NCI-H82 treated with DMSO at 0.1 percent for 48 hours (cell line): ENCODE data around the gene GPRC5B.

Experiments used
- DNase-seq: peaks from one replicate; lab custom pipeline; 2025; ENCODE audit not compliant: unreplicated experiment; lab: John Stamatoyannopoulos, UW

The GPRC5B gene

GRCh38 chr16:19872179-19872863 lies 12.3 kb downstream of the GPRC5B start:
- no peak for DNase-seq

DNA sequence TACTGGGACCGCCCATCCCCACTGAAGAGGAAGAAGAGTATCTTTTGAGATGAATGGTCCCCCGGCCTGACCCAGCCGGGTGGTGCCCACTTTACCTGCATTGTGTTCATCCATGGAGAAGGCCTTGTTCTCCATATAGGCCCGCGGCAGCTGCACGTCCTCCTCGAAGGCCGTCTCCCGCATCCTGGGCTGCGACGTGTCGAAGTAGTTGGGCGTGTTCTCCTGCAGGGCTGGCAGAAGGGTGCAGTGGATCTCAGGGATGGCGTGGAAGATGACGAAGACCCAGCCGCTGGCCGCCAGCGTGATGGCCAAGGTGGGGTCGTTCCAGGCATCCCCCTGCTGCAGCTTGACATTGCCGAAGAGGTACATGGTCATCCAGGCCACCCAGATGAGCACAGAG lies 12.9 kb downstream of the GPRC5B start:
- DNase-seq, result no peak

DNA sequence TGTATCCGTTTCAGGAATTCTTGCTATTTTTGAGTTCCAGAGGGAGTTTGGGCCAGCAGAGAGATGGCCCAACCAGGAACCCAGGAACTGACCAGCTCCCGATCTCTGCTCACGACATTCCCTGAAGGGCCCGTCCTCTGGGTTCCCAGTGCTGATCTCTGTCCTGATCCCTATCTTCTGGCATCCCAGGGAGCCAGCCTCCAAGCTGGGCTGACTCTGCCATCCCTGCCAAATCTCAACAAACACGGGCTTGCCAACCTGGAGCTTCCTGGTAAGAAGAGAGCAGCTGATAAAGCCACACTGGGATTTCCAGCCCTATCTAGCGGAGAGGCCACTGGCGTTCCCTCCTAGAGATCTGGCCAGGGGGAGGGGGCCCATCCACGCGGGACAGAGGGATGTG lies 16.2 kb downstream of the GPRC5B start:
- no peak for DNase-seq

- no peak for DNase-seq
Measured at GRCh38 chr16:19864566-19864965, 20.1 kb downstream of the GPRC5B start.

DNA sequence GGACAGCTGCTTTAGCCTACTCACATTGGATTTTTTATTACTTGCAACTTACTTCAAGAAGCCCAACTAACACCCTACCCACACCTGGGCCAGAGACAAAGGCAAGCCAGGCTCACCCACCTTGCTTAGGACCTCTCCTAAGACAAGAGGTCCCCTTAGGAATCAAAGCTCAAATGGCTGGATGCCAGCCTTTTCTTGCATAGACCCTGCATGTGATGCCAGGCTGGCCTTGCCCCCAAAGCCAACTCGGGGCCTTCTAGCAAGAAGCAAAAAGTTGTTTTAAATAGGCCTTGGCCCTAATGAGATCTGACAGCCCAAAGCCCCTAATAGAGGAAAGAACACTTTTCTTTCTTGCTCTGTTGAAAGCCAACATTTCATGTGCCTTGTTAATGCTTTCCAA lies 20.7 kb downstream of the GPRC5B start:
- DNase-seq, result no peak

- DNase-seq, result no peak
Measured at GRCh38 chr16:19861811-19862327, 22.8 kb downstream of the GPRC5B start.

- no peak for DNase-seq
Measured at GRCh38 chr16:19861133-19861532, 23.5 kb downstream of the GPRC5B start.

DNA sequence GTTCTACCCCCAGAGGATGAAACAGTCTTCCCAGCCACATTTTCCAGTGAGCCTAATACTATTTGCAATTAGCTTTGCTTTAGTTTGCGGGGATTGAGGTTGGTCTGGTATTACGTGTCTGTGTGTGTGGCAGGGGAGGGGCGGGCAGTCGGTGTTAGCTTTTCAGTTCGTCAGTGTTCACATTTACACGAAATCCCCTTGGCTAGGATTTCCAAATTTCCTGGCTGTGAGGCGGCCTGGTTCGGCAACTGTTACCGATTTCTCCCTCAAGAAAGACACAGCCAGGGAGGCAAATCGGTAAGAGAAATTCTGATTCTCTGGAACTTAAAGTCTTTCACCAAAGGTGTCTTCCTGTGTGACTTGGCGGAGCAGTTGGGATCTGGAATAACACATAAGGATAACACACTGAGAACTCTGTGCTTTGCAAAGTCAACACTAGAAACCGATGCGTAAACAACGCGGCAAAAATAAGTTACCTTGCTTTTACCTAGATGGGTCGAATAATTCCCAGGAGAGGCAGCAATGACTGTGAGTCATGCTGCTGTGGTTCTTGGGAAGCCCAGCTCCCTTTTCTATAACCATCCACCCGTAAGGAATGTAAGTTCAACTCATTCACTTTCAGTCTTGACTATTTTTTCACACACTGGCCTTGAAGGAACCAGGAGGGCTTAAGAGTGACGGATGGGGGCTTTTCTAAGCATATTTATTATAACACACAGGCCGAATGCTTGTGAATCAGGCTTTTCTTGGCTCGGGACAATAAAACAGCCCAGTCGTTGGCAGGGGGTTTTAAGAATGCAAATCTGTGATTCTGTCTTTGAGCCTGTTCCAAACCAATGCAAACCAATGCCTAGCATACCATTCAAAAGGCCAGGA lies 24.2 kb downstream of the GPRC5B start:
- no peak for DNase-seq

DNA sequence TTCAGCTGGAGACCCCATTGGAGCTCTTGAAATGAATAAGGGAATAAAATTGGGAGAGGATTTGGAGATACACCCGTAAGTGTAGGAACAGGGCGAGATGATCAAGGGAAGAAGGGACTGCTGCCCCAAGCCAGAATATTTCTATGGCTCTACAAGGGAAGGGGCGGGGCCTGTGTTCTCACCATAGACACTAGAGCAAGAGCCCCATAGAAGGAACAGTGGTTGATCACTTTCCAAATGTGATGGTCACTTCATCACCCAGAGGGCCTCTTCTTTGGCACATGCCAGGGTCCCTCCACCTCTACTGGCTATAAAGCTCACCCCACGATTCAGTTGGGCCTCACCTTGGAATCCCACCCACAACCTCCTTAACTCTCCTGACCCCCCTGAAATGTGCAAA lies 25.0 kb downstream of the GPRC5B start:
- DNase-seq, result no peak

GRCh38 chr16:19859166-19859565 lies 25.5 kb downstream of the GPRC5B start:
- DNase-seq, result no peak

- DNase-seq, result no peak
Measured at GRCh38 chr16:19858340-19859018, 26.2 kb downstream of the GPRC5B start.

GRCh38 chr16:19857593-19858339 lies 26.9 kb downstream of the GPRC5B start:
- DNase-seq, result no peak

- no peak for DNase-seq
Measured at GRCh38 chr16:19856120-19856519, 28.5 kb downstream of the GPRC5B start.

DNA sequence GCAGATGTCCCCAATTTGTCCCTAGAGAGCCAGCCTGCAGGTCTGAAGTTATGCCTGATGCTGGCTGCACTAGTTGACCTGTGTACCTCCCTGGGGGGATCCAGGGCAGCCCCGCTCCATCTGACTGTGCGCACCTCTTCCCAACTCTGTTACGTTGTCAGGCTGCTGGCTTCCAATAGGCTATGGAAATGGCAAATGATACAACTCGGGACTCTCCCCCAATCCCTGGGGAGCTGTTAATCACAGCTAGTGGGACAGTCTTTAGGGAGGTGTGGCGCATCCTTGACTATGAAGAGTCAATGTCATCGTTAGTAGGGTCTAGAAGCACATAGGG lies 30.1 kb downstream of the GPRC5B start:
- no peak for DNase-seq

DNA sequence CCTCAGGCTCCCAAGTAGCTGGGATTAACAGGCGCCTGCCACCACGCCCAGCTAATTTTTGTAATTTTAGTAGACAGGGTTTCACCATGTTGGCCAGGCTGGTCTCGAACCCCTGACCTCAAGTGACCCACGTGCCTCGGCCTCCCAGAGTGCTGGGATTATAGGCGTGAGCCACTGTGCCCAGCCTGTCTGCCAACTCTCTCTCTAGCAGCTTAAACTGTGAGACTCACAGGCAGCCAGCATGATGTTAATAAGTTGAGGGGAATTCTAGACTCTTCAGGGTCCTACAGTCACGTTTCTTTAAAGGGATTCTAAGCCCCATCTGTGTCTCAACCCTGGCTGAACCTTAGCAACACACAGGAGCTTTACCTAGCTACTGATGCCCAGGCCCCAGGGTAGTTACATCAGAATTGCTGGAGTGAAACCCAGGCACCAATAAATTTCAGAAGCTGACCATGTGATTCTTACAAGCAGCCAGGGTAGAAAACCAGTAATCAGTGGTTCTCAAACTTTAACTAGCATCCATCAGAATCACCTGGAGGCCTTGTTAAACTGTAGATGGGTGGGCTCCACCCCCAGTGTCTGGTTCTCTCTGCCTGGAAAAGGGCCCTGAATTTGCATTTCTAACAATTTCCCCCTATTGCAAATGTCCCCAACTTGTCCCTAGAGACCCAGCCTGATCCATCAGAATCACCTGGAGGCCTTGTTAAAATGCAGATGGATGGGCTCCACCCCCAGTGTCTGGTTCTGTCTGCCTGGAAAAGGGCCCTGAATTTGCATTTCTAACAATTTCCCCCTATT lies 30.7 kb downstream of the GPRC5B start:
- no peak for DNase-seq

- no peak for DNase-seq
Measured at GRCh38 chr16:19853132-19853741, 31.4 kb downstream of the GPRC5B start.

DNA sequence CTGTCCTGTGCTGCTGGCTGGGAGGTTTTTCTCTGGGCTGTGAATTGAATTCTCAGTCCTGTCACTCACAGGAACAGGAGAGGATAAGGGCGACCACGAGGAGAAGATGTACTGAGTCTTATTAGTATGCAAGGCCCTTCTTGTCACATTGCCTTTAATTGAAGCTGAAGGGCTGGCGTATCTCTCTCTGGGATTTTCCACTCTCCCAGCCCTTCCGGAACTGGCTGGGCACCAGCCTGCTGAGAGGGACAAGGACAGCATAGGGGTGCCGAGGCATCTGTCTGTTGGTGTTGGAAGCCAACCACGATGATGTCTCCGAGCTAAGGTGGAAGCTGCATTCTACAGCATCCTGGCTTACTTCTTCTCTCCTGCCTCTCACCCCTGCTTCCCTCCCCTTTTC lies 33.2 kb downstream of the GPRC5B start:
- no peak for DNase-seq

DNA sequence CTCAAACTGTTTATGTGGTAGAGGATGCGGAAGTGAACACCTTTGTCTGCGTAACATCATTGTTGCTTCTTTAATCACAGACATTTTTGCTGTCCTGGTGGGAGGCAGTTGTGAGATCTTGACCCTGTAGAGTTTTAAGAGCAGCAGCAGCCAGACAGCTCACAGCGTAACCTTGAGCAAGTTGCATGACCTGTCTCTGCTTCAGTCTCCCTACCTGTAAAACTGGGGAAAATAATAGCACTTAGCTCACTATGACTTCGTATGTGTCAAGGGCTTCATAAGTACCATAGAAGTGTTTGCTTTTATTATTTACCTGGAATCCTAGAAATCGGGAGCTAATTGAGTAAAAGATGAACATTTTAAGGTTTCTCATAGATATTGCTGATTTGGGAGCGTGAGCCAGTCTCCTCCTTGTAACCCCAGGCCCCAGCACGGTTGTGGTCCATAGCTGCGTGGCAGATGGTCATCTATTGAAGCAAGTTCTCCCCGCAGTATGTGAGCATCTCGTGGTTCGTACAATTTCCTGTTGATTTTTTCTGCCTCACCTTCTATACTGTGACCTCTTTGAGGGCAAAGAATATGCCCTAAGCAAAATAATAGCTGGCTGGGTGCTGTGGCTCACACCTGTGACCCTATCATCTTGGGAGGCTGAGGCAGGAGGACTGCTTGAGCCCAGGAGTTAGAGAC lies 34.4 kb downstream of the GPRC5B start:
- DNase-seq, result no peak

DNA sequence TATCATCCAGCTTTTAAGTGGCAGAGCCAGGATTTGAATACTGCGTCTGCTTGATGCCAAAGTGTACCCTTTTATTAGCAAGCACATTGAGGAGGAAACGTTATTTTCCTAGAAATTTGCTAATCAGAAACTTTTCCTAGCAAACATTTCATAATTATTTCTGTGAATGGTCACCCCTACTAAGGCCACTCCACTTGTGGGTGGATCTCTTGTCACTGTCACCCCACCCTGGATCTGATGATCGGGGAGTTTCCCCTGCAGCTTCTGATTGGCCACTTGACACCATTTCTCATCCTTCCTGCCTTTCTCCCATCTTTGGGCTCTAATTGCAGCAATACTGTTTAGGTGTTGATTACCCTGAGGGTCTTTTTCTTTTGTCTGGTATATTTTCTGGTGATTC lies 35.9 kb downstream of the GPRC5B start:
- DNase-seq, result no peak
